GM19468 (cell line): ENCODE results near the gene PRKCA.

Source experiments
- ATAC-seq: cut with Tn5 transposase; IDR thresholded peaks from one replicate; pipeline ENCODE4 v1.9.1; 2021; ENCODE audit warnings: mild to moderate bottlenecking, moderate library complexity, moderate number of reproducible peaks; ENCODE audit not compliant: unreplicated experiment; ENCODE audit errors: extremely low read depth

The PRKCA gene

GRCh38 chr17:66630828-66631472, 328.5 kb downstream of the PRKCA start:
- ATAC-seq, result no peak

- no peak for ATAC-seq
Measured at GRCh38 chr17:66632731-66633130, 330.3 kb downstream of the PRKCA start.

GRCh38 chr17:66633317-66633965, 331.0 kb downstream of the PRKCA start:
- no peak for ATAC-seq

GRCh38 chr17:66634193-66634592, 331.8 kb downstream of the PRKCA start:
- ATAC-seq, result no peak

GRCh38 chr17:66635386-66636045, 333.1 kb downstream of the PRKCA start:
- ATAC-seq, result no peak

GRCh38 chr17:66636111-66636510, 333.7 kb downstream of the PRKCA start:
- no peak for ATAC-seq

- no peak for ATAC-seq
Measured at GRCh38 chr17:66637491-66637890, 335.1 kb downstream of the PRKCA start.

GRCh38 chr17:66638707-66639479, 336.5 kb downstream of the PRKCA start:
- ATAC-seq, result no peak

- no peak for ATAC-seq
Measured at GRCh38 chr17:66643815-66644710, 341.6 kb downstream of the PRKCA start.

GRCh38 chr17:66645259-66645658, 342.8 kb downstream of the PRKCA start:
- no peak for ATAC-seq

- no peak for ATAC-seq
Measured at GRCh38 chr17:66647391-66647983, 345.1 kb downstream of the PRKCA start.

GRCh38 chr17:66649818-66650543, 347.6 kb downstream of the PRKCA start:
- ATAC-seq, result no peak

GRCh38 chr17:66650544-66650877, 348.1 kb downstream of the PRKCA start:
- no peak for ATAC-seq

- no peak for ATAC-seq
Measured at GRCh38 chr17:66652840-66653507, 350.6 kb downstream of the PRKCA start.

- no peak for ATAC-seq
Measured at GRCh38 chr17:66654106-66654740, 351.8 kb downstream of the PRKCA start.

- no peak for ATAC-seq
Measured at GRCh38 chr17:66654764-66655163, 352.4 kb downstream of the PRKCA start.

- ATAC-seq, result no peak
Measured at GRCh38 chr17:66655461-66655860, 353.0 kb downstream of the PRKCA start.

- ATAC-seq, result no peak
Measured at GRCh38 chr17:66655861-66656260, 353.4 kb downstream of the PRKCA start.
